WTC11 (cell line): Measurements from ENCODE around the gene SAE1.

Experiments
- ELF4 ChIP-seq: sonication (generic); formaldehyde crosslinking; IDR thresholded peaks from 2 replicates; pipeline ENCODE4 v1.8.1; 2022; ENCODE audit warnings: low read depth, mild to moderate bottlenecking, moderate library complexity, missing genetic modification reagents
- JUN ChIP-seq: sonication (generic); formaldehyde crosslinking; IDR thresholded peaks from 2 replicates; pipeline ENCODE4 v1.8.0; 2023; ENCODE audit warnings: mild to moderate bottlenecking, missing genetic modification reagents
- SMAD4 ChIP-seq: sonication (generic); formaldehyde crosslinking; IDR thresholded peaks from 2 replicates; pipeline ENCODE4 v1.8.0; 2022; ENCODE audit warnings: mild to moderate bottlenecking, missing genetic modification reagents
- TF ChIP-seq, protein P1 (sequence below): sonication (generic); formaldehyde crosslinking; IDR thresholded peaks from 2 replicates; pipeline ENCODE4 v1.8.0; 2022; ENCODE audit warnings: mild to moderate bottlenecking, missing genetic modification reagents
- TF ChIP-seq, protein P2 (sequence below): sonication (generic); formaldehyde crosslinking; IDR thresholded peaks from 2 replicates; pipeline ENCODE4 v1.8.1; 2023; ENCODE audit warnings: mild to moderate bottlenecking, missing genetic modification reagents
- TF ChIP-seq, protein P3 (sequence below): fragments of 200-600 bp; IDR thresholded peaks from 2 replicates; pipeline ENCODE4 v1.8.0; 2022; ENCODE audit warnings: antibody characterized with exemption
- TF ChIP-seq, protein P4 (sequence below): sonication (generic); formaldehyde crosslinking; conservative IDR thresholded peaks from 2 replicates; pipeline ENCODE4 v1.8.1; 2022; ENCODE audit warnings: mild to moderate bottlenecking, missing genetic modification reagents

DNA sequence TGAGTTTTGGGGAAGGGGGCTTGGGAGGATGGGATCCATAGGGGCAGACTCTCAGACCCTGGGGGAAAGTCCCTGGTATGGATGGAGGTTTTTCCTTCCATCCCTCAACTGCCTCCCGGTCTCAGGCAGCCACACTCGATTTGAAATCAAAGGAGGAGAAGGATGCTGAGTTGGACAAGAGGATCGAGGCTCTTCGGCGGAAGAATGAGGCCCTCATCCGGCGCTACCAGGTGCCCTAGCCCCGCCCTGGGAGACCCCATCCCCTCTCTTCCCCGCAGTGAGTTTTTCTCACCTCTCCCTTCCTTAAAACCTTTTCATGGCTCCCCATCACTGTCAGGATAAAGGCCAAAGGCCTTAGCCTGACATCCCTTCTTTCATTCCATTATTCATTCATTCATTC, 127.8 kb downstream of the SAE1 start:
- TF ChIP-seq, protein P1, sequence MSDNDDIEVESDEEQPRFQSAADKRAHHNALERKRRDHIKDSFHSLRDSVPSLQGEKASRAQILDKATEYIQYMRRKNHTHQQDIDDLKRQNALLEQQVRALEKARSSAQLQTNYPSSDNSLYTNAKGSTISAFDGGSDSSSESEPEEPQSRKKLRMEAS (CRISPR knock-in tag): no peak
- TF ChIP-seq, protein P2, sequence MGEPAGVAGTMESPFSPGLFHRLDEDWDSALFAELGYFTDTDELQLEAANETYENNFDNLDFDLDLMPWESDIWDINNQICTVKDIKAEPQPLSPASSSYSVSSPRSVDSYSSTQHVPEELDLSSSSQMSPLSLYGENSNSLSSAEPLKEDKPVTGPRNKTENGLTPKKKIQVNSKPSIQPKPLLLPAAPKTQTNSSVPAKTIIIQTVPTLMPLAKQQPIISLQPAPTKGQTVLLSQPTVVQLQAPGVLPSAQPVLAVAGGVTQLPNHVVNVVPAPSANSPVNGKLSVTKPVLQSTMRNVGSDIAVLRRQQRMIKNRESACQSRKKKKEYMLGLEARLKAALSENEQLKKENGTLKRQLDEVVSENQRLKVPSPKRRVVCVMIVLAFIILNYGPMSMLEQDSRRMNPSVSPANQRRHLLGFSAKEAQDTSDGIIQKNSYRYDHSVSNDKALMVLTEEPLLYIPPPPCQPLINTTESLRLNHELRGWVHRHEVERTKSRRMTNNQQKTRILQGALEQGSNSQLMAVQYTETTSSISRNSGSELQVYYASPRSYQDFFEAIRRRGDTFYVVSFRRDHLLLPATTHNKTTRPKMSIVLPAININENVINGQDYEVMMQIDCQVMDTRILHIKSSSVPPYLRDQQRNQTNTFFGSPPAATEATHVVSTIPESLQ (CRISPR knock-in tag): no peak
- TF ChIP-seq, protein P3, sequence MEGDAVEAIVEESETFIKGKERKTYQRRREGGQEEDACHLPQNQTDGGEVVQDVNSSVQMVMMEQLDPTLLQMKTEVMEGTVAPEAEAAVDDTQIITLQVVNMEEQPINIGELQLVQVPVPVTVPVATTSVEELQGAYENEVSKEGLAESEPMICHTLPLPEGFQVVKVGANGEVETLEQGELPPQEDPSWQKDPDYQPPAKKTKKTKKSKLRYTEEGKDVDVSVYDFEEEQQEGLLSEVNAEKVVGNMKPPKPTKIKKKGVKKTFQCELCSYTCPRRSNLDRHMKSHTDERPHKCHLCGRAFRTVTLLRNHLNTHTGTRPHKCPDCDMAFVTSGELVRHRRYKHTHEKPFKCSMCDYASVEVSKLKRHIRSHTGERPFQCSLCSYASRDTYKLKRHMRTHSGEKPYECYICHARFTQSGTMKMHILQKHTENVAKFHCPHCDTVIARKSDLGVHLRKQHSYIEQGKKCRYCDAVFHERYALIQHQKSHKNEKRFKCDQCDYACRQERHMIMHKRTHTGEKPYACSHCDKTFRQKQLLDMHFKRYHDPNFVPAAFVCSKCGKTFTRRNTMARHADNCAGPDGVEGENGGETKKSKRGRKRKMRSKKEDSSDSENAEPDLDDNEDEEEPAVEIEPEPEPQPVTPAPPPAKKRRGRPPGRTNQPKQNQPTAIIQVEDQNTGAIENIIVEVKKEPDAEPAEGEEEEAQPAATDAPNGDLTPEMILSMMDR: no peak
- TF ChIP-seq ELF4 (CRISPR knock-in tag): no peak
- TF ChIP-seq SMAD4: no peak
- TF ChIP-seq, protein P4, sequence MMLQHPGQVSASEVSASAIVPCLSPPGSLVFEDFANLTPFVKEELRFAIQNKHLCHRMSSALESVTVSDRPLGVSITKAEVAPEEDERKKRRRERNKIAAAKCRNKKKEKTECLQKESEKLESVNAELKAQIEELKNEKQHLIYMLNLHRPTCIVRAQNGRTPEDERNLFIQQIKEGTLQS (CRISPR knock-in tag): no peak
- TF ChIP-seq JUN (CRISPR knock-in tag): no peak
